Vagina (tissue), 2 donors: ENCODE results near the gene PRIM2.
"Not testable (repeated sequence)": the region's sequence is repeated elsewhere in the genome, so short reads cannot be mapped to it uniquely, and the experiment has no call there.

Source experiments
- POLR2A ChIP-seq, 2 donors: fragments of 450-650 bp; IDR thresholded peaks; one replicate each; pipeline ENCODE4 v1.6.1; 2017; ENCODE audit warnings: antibody characterized with exemption in 2 of 2, mild to moderate bottlenecking in 2 of 2, moderate library complexity in 2 of 2
- POLR2AphosphoS5 ChIP-seq, 2 donors: sonication (generic); formaldehyde crosslinking; IDR thresholded peaks; one replicate each; pipeline ENCODE4 v1.9.0; 2017; ENCODE audit warnings: antibody characterized with exemption in 2 of 2, mild to moderate bottlenecking in 2 of 2, low read depth in 1 of 2; ENCODE audit not compliant: insufficient read depth in 1 of 2
- TF ChIP-seq, protein P1 (sequence below), 3 experiments: fragments of 450-650 bp in 2 of 3; fragments of 200-600 bp in 1 of 3; sonication (generic) in 1 of 3; IDR thresholded peaks; one replicate each; pipeline ENCODE4 v1.5.1; 2017 to 2019; ENCODE audit warnings: antibody characterized with exemption in 3 of 3, mild to moderate bottlenecking in 2 of 3, moderate library complexity in 2 of 3

DNA sequence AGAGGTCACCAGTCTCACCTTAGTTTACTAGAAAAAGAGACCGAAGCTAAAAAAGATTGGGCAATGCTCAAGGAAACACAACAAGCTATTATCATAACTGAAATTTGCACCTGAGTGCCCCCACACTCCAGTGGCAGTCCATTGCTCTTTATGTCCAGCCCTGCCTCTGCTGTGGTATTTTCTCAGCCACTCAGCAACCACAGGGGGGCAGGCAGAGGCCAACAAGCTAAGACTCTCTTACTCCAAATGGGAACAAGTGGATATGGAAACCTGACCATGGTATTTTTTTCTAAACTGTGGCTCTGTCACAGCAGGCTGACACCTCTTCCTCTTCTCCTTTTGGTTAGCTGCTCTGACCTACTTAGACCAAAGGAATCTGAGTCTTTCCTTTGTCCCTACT is 355.9 kb downstream of the PRIM2 start:
- TF ChIP-seq, protein P1, sequence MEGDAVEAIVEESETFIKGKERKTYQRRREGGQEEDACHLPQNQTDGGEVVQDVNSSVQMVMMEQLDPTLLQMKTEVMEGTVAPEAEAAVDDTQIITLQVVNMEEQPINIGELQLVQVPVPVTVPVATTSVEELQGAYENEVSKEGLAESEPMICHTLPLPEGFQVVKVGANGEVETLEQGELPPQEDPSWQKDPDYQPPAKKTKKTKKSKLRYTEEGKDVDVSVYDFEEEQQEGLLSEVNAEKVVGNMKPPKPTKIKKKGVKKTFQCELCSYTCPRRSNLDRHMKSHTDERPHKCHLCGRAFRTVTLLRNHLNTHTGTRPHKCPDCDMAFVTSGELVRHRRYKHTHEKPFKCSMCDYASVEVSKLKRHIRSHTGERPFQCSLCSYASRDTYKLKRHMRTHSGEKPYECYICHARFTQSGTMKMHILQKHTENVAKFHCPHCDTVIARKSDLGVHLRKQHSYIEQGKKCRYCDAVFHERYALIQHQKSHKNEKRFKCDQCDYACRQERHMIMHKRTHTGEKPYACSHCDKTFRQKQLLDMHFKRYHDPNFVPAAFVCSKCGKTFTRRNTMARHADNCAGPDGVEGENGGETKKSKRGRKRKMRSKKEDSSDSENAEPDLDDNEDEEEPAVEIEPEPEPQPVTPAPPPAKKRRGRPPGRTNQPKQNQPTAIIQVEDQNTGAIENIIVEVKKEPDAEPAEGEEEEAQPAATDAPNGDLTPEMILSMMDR (IDR thresholded peaks at IDR 0.05): not testable (repeated sequence)
- TF ChIP-seq POLR2A (IDR thresholded peaks at IDR 0.05); POLR2AphosphoS5 (IDR thresholded peaks at IDR 0.05; ENCODE audit: insufficient read depth in 1 of 2, low read depth in 1 of 2): not testable (repeated sequence)
